Measurements from ENCODE around the gene BMP3.

DNA sequence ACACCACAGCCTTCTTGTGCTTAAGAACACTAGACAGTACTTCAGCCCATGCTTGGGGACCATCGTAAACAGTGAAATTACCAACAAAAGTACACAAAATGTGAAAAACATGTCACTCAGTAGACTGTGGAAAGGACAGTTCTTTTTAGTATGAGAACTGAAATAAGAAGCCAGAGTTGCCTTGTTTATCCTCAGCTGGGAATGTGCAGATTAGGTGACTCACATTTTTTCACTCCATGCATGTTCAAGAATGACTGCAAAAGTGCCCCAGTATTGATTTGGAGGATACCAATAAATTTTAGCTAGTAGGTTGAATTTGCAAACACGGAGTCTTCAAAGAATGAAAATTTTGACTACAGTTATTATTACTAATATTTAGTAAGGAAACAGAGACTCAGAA is 23.1 kb upstream of the BMP3 start:
- TF ChIP-seq, protein P1, sequence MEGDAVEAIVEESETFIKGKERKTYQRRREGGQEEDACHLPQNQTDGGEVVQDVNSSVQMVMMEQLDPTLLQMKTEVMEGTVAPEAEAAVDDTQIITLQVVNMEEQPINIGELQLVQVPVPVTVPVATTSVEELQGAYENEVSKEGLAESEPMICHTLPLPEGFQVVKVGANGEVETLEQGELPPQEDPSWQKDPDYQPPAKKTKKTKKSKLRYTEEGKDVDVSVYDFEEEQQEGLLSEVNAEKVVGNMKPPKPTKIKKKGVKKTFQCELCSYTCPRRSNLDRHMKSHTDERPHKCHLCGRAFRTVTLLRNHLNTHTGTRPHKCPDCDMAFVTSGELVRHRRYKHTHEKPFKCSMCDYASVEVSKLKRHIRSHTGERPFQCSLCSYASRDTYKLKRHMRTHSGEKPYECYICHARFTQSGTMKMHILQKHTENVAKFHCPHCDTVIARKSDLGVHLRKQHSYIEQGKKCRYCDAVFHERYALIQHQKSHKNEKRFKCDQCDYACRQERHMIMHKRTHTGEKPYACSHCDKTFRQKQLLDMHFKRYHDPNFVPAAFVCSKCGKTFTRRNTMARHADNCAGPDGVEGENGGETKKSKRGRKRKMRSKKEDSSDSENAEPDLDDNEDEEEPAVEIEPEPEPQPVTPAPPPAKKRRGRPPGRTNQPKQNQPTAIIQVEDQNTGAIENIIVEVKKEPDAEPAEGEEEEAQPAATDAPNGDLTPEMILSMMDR (IDR thresholded peaks at IDR 0.05), result no peak
- TF ChIP-seq POLR2AphosphoS5 (IDR thresholded peaks at IDR 0.05) (no peak), EP300 (IDR thresholded peaks at IDR 0.05) (no peak), POLR2A (IDR thresholded peaks at IDR 0.05) (no peak)
